ENCODE data around the gene SLC44A1. TPM values are rescaled to one million over a fixed set of nuclear protein-coding genes. Genes with fewer than 3 reads are reported as not detected.

Gene SLC44A1
- total RNA-seq, 1 donor, result 60.5 TPM

DNA sequence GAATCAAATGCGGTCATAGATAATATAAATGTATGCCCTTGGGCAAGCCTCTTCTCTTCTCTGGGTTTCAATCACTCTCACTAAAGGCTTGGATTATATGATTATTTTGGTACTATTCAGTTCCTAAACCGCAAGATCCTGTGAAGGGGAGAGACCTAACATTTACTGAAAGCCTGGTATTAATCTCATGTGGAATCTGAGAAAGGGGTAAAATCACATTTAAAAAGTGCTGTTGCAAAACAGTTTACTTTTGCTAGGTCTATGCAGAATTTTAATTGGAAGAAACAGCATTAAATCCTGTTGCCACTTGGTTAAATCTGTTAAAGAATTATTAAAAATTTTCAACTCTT lies 50.7 kb downstream of the SLC44A1 start:
- DNase-seq (ENCODE audit: low read depth), result no peak
- H3K4me3 ChIP-seq (ENCODE audit: low read depth, low read length), result no peak overlapping the region
- TF ChIP-seq, protein P1, sequence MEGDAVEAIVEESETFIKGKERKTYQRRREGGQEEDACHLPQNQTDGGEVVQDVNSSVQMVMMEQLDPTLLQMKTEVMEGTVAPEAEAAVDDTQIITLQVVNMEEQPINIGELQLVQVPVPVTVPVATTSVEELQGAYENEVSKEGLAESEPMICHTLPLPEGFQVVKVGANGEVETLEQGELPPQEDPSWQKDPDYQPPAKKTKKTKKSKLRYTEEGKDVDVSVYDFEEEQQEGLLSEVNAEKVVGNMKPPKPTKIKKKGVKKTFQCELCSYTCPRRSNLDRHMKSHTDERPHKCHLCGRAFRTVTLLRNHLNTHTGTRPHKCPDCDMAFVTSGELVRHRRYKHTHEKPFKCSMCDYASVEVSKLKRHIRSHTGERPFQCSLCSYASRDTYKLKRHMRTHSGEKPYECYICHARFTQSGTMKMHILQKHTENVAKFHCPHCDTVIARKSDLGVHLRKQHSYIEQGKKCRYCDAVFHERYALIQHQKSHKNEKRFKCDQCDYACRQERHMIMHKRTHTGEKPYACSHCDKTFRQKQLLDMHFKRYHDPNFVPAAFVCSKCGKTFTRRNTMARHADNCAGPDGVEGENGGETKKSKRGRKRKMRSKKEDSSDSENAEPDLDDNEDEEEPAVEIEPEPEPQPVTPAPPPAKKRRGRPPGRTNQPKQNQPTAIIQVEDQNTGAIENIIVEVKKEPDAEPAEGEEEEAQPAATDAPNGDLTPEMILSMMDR (IDR thresholded peaks at IDR 0.05; ENCODE audit: insufficient read depth, low read length), result no peak

DNA sequence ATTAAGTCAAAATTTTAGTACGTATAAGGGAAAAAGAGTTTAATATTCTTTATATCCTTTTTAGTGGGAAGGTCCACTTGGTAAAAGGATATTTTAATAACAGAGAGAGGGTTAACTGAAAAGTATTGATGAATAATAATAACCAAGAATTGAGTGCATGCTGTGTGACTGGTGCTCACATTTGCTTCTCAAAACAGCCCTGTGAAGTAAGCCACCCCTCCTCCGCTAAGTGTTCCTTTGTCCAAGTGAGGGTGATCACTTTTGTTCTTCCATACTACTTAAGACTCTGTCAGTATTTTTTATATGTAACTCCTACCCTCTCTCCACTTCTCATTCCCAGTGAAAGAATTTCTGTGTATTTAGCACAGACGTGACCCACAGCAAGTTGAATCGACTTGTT lies 51.5 kb downstream of the SLC44A1 start:
- TF ChIP-seq, protein P1 (IDR thresholded peaks at IDR 0.05; ENCODE audit: insufficient read depth, low read length), result no peak
- H3K4me3 ChIP-seq (ENCODE audit: low read depth, low read length), result no peak overlapping the region
- DNase-seq (ENCODE audit: low read depth), result peak; percentile 22

DNA sequence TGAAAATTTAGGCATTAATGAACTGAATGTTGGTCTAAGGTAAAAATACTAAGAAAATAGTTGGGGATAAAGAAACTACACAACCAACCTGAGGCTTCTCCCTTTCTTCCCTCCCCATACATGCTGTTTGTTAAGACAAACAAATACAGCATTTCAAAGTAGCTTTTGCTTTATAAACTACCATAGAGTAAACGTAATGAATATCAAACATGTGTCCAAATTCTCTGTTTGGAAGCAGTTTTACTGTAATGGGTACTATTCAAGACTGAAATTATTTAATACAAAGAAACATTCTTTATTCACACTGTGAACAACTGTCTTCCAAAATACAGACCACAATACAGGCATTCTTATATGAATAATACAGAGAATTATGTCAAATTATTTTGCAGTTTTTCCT lies 52.0 kb downstream of the SLC44A1 start:
- DNase-seq (ENCODE audit: low read depth), result no peak

DNA sequence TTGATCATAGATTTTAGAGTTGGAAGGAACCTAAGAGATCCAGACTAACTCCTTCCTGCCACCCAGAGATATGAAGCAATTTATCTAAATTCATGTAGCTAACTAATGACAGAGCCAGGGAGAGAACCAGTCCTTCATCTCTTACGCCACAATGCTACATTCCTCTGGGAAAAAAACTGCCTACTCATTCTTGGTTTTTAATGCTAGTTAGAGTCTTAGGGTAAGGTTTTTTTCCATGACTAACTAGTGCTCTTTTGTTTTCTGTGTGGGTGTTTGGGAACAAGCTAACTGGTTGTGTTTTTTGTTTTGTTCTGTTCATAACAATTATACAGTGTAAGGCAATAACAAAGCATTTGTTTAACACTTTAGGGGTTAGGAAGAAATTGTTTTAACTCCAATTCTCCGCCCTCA lies 52.4 kb downstream of the SLC44A1 start:
- DNase-seq (ENCODE audit: low read depth), result peak; percentile 96
- TF ChIP-seq, protein P1 (IDR thresholded peaks at IDR 0.05; ENCODE audit: insufficient read depth, low read length), result no peak
- no peak overlapping the region for H3K4me3 ChIP-seq (ENCODE audit: low read depth, low read length)

More for the DNA sequence above, 52.0 kb downstream of the SLC44A1 start:
- TF ChIP-seq, protein P1 (IDR thresholded peaks at IDR 0.05; ENCODE audit: insufficient read depth, low read length), result no peak
- H3K4me3 ChIP-seq (ENCODE audit: low read depth, low read length), result no peak overlapping the region

DNA sequence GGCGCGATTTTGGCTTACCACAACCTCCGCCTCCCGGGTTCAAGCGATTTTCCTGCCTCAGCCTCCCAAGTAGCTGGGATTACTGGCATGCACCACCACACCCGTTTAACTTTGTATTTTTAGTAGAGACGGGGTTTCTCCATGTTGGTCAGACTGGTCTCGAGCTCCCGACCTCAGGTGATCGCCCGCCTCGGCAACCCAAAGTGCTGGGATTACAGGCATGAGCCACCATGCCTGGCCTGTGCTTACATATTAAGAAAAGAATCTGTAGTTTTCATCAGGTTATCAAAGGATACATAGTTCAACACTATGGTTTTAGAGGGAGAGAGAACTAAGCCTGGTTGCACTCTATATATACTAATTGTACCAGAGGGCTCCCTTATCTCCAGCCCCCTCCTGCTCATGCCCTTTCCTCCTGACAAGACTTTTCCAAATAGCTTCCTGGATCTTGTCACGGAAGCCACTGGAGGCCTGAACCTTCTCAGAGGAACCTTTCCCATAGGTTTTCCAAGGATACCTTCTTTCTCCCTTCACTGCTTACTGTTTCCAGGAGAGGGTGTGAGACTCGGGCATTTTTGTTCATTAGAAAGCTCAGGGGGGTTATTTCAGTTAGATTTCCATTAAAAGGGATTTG lies 53.1 kb downstream of the SLC44A1 start:
- no peak for DNase-seq (ENCODE audit: low read depth)
- TF ChIP-seq, protein P1 (IDR thresholded peaks at IDR 0.05; ENCODE audit: insufficient read depth, low read length), result no peak
- H3K4me3 ChIP-seq (ENCODE audit: low read depth, low read length), result no peak overlapping the region

DNA sequence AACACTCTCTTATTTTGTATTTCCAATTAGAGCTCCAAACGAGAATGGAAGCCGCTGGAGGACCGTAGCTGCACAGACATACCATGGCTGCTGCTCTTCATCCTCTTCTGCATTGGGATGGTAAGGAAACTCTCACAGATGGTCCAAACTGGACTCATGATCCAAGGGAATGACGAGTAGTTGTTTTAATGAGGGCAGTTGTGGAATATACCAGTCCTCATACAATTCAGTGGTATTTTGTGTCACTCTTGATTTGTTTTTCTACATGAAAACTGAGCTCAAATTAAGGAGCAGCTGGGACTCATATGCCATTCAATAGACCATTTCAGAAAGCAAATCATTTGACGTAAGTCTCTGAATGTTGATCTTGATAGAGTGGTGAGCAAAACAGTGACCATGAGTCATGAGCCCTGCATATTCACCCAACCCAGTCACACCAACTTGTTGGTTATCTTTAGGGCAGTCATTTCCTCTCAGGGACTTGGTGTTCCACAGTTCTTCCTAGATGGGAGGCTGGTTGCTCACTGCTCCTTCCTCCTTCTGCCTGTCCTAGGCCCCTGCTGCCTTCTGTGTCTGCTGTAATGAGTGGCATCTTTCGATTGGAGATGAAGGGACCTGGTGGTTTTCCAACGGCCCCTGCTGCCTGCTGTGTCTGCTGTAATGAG lies 54.9 kb downstream of the SLC44A1 start:
- TF ChIP-seq, protein P1 (IDR thresholded peaks at IDR 0.05; ENCODE audit: insufficient read depth, low read length), result no peak
- peak; percentile 91 for DNase-seq (ENCODE audit: low read depth)
- H3K4me3 ChIP-seq (ENCODE audit: low read depth, low read length), result no peak overlapping the region

Measured in fibroblast of the aortic adventitia (primary cell).